Suprapubic skin (tissue), 4 donors: ENCODE results near the gene TENM3. TPM values are rescaled to one million over a fixed set of nuclear protein-coding genes. Genes with fewer than 3 reads are reported as not detected.

Experiments used
- DNase-seq, 2 donors: peaks; one replicate each; pipeline ENCODE4 v3.0.0-alpha.2; 2019; ENCODE audit warnings: low spot score in 2 of 2
- H3K27ac ChIP-seq: fragments of 200-600 bp; sonication (generic); one replicate; pipeline ENCODE4 v1.5.1; 2019
- H3K27me3 ChIP-seq: fragments of 200-600 bp; sonication (generic); one replicate; pipeline ENCODE4 v1.5.1; 2019
- H3K36me3 ChIP-seq: fragments of 200-600 bp; sonication (generic); one replicate; pipeline ENCODE4 v1.5.1; 2019
- H3K4me1 ChIP-seq: fragments of 200-600 bp; sonication (generic); one replicate; pipeline ENCODE4 v1.5.1; 2019
- H3K4me3 ChIP-seq: fragments of 200-600 bp; sonication (generic); one replicate; pipeline ENCODE4 v1.5.1; 2019; ENCODE audit warnings: mild to moderate bottlenecking
- H3K9me3 ChIP-seq: fragments of 200-600 bp; sonication (generic); one replicate; pipeline ENCODE4 v1.5.1; 2019
- EP300 ChIP-seq: sonication (generic); formaldehyde crosslinking; IDR thresholded peaks from one replicate; pipeline ENCODE4 v1.6.1; 2017; ENCODE audit warnings: antibody characterized with exemption
- POLR2A ChIP-seq, 2 donors: fragments of 450-650 bp; IDR thresholded peaks; one replicate each; pipeline ENCODE4 v1.6.1; 2017; ENCODE audit warnings: antibody characterized with exemption in 2 of 2, mild to moderate bottlenecking in 2 of 2, moderate library complexity in 2 of 2
- POLR2AphosphoS5 ChIP-seq, 3 donors: sonication (generic); formaldehyde crosslinking; IDR thresholded peaks; one replicate each; pipeline ENCODE4 v1.6.1; 2017; ENCODE audit warnings: antibody characterized with exemption in 3 of 3
- WGBS: methylation state at CpG from one replicate; pipeline ENCODE4 v1.1.5; 2018; 5-methylcytosine and 5-hydroxymethylcytosine counted together
- total RNA-seq, 4 donors: library from RNA; depleted of rRNA; stranded (reverse); fragments of >200 nt; gene quantifications; one replicate each; pipeline ENCODE4 v1.1.0, GENCODE V29; 2016
- TF ChIP-seq, protein P1 (sequence below), 2 donors: fragments of 200-600 bp in 1 of 2; fragments of 450-650 bp in 1 of 2; sonication (generic) in 1 of 2; IDR thresholded peaks; one replicate each; pipeline ENCODE4 v1.5.1; 2016 to 2019; ENCODE audit warnings: antibody characterized with exemption in 2 of 2, mild to moderate bottlenecking in 1 of 2, moderate library complexity in 1 of 2

TENM3 gene
- total RNA-seq, 4 donors from 2014 or later, result 0.81 to 2.9 (median 1.8) TPM

GRCh38 chr4:182426901-182427300, 183.7 kb downstream of the TENM3 start:
- Histone ChIP-seq H3K9me3 (no peaks in the 10 kb centered on the region), H3K27me3 (no peaks in the 10 kb centered on the region), H3K27ac (no peak overlapping the region), H3K4me3 (no peak overlapping the region), H3K36me3 (no peaks in the 10 kb centered on the region), H3K4me1 (no peaks in the 10 kb centered on the region)
- no peak for DNase-seq
- no peak for TF ChIP-seq EP300
- TF ChIP-seq POLR2AphosphoS5 (IDR thresholded peaks at IDR 0.05), result no peak
- TF ChIP-seq POLR2A (IDR thresholded peaks at IDR 0.05), result no peak
- TF ChIP-seq, protein P1, sequence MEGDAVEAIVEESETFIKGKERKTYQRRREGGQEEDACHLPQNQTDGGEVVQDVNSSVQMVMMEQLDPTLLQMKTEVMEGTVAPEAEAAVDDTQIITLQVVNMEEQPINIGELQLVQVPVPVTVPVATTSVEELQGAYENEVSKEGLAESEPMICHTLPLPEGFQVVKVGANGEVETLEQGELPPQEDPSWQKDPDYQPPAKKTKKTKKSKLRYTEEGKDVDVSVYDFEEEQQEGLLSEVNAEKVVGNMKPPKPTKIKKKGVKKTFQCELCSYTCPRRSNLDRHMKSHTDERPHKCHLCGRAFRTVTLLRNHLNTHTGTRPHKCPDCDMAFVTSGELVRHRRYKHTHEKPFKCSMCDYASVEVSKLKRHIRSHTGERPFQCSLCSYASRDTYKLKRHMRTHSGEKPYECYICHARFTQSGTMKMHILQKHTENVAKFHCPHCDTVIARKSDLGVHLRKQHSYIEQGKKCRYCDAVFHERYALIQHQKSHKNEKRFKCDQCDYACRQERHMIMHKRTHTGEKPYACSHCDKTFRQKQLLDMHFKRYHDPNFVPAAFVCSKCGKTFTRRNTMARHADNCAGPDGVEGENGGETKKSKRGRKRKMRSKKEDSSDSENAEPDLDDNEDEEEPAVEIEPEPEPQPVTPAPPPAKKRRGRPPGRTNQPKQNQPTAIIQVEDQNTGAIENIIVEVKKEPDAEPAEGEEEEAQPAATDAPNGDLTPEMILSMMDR (IDR thresholded peaks at IDR 0.05), result no peak
- WGBS, result 60% methylated on average over 1 of the region's 1 CpG

DNA sequence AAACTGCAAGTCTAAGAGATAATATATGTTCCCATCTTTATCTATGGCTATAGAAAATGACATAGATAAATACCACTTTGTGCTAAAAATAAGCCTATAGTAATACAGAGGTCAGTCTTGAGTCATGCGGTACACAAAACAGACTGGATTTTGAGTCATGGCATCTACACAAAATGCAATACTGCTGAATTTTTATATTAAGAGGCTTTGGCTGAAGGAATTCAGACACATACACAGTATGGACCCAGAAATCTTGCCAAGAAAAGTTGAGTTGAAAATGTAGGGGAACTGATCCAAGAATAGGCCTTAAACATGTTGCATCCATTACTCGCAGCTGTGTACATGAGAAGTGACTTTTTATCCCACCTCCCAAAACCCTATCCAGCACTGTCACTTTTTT, 184.4 kb downstream of the TENM3 start:
- H3K27me3 ChIP-seq, result no peaks in the 10 kb centered on the region
- H3K27ac ChIP-seq, result no peak overlapping the region
- no peaks in the 10 kb centered on the region for H3K4me1 ChIP-seq
- TF ChIP-seq POLR2AphosphoS5 (IDR thresholded peaks at IDR 0.05) (no peak), EP300 (no peak), POLR2A (IDR thresholded peaks at IDR 0.05) (no peak)
- TF ChIP-seq, protein P1 (IDR thresholded peaks at IDR 0.05), result no peak
- H3K36me3 ChIP-seq, result no peaks in the 10 kb centered on the region
- H3K9me3 ChIP-seq, result no peaks in the 10 kb centered on the region
- 80% methylated on average over 2 of the region's 2 CpGs for WGBS
- no peak overlapping the region for H3K4me3 ChIP-seq
- DNase-seq, result no peak

GRCh38 chr4:182429896-182430295, 186.7 kb downstream of the TENM3 start:
- WGBS, result 92% methylated on average over 8 of the region's 8 CpGs
- H3K27me3 ChIP-seq, result no peaks in the 10 kb centered on the region
- no peaks in the 10 kb centered on the region for H3K36me3 ChIP-seq
- no peaks in the 10 kb centered on the region for H3K4me1 ChIP-seq
- TF ChIP-seq POLR2AphosphoS5 (IDR thresholded peaks at IDR 0.05) (no peak), POLR2A (IDR thresholded peaks at IDR 0.05) (no peak), EP300 (no peak)
- TF ChIP-seq, protein P1 (IDR thresholded peaks at IDR 0.05), result no peak
- no peak overlapping the region for H3K4me3 ChIP-seq
- H3K9me3 ChIP-seq, result no peaks in the 10 kb centered on the region
- H3K27ac ChIP-seq, result no peak overlapping the region
- no peak for DNase-seq

- H3K9me3 ChIP-seq, result no peaks in the 10 kb centered on the region
- no peak overlapping the region for H3K27ac ChIP-seq
- no peak for DNase-seq
- H3K4me3 ChIP-seq, result no peak overlapping the region
- TF ChIP-seq, protein P1 (IDR thresholded peaks at IDR 0.05), result no peak
- TF ChIP-seq EP300, result no peak
- TF ChIP-seq POLR2AphosphoS5 (IDR thresholded peaks at IDR 0.05), result no peak
- TF ChIP-seq POLR2A (IDR thresholded peaks at IDR 0.05), result no peak
- WGBS, result 92% methylated on average over 1 of the region's 1 CpG
- H3K27me3 ChIP-seq, result no peaks in the 10 kb centered on the region
- no peaks in the 10 kb centered on the region for H3K4me1 ChIP-seq
- H3K36me3 ChIP-seq, result no peaks in the 10 kb centered on the region
Observed at GRCh38 chr4:182432819-182433218, 189.6 kb downstream of the TENM3 start.

DNA sequence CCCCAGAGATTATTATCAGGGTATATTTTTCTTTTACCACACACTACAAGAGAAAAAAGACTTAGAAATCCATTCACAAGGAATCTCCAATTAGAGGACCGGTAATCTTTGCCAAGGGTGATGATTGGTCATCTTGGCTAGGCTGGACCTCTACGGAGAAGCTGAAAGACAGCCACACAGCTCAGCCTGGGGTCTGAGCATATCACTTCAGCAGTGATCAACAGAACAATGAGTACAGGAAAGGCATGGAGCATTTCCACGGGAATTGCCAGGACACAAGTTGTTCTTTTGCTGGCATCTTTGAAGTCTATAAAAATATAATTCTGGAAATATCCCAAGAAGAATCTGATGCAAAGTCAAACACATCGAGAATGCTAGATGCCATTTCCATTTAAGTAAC, 191.5 kb downstream of the TENM3 start:
- H3K27ac ChIP-seq, result no peak overlapping the region
- no peak for DNase-seq

More for the DNA sequence above, 191.5 kb downstream of the TENM3 start:
- Histone ChIP-seq H3K9me3 (no peaks in the 10 kb centered on the region), H3K27me3 (no peaks in the 10 kb centered on the region), H3K4me1 (no peaks in the 10 kb centered on the region), H3K36me3 (no peaks in the 10 kb centered on the region), H3K4me3 (no peak overlapping the region)
- 55% methylated on average over 4 of the region's 4 CpGs for WGBS
- TF ChIP-seq POLR2AphosphoS5 (IDR thresholded peaks at IDR 0.05) (no peak), EP300 (no peak), POLR2A (IDR thresholded peaks at IDR 0.05) (no peak)
- TF ChIP-seq, protein P1 (IDR thresholded peaks at IDR 0.05), result no peak
